Activated CD8-positive, alpha-beta memory T cell treated with anti-CD3 and anti-CD28 coated beads, Interleukin-2, amount 50 U/mL, for 4 hours (primary cell): ENCODE measurements around the gene RHOT1.
"Not testable (repeated sequence)": the region's sequence is repeated elsewhere in the genome, so short reads cannot be mapped to it uniquely, and the experiment has no call there.

Experiments
- DNase-seq: peaks from one replicate; pipeline ENCODE4 v3.0.0-alpha.2; 2020

Gene RHOT1

GRCh38 chr17:32160526-32160925 is 18.2 kb downstream of the RHOT1 start:
- DNase-seq: no peak

- DNase-seq: no peak
Observed at GRCh38 chr17:32161029-32161428, 18.7 kb downstream of the RHOT1 start.

GRCh38 chr17:32161506-32162365 is 19.4 kb downstream of the RHOT1 start:
- DNase-seq: no peak

- no peak for DNase-seq
Observed at GRCh38 chr17:32174889-32175288, 32.6 kb downstream of the RHOT1 start.

GRCh38 chr17:32178679-32179078 is 36.4 kb downstream of the RHOT1 start:
- not testable (repeated sequence) for DNase-seq

- DNase-seq: not testable (repeated sequence)
Observed at GRCh38 chr17:32179103-32179502, 36.8 kb downstream of the RHOT1 start.

- DNase-seq: not testable (repeated sequence)
Observed at GRCh38 chr17:32179526-32179925, 37.2 kb downstream of the RHOT1 start.

GRCh38 chr17:32180262-32180661 is 38.0 kb downstream of the RHOT1 start:
- DNase-seq: not testable (repeated sequence)

- no peak for DNase-seq
Observed at GRCh38 chr17:32185875-32186274, 43.6 kb downstream of the RHOT1 start.

GRCh38 chr17:32187271-32187670 is 45.0 kb downstream of the RHOT1 start:
- DNase-seq: no peak

GRCh38 chr17:32189343-32189742 is 47.0 kb downstream of the RHOT1 start:
- no peak for DNase-seq

- no peak for DNase-seq
Observed at GRCh38 chr17:32191306-32191705, 49.0 kb downstream of the RHOT1 start.

- no peak for DNase-seq
Observed at GRCh38 chr17:32192379-32192778, 50.1 kb downstream of the RHOT1 start.

- DNase-seq: no peak
Observed at GRCh38 chr17:32197987-32198386, 55.7 kb downstream of the RHOT1 start.

GRCh38 chr17:32206861-32207260 is 64.6 kb downstream of the RHOT1 start:
- DNase-seq: no peak

GRCh38 chr17:32208436-32208835 is 66.1 kb downstream of the RHOT1 start:
- no peak for DNase-seq

GRCh38 chr17:32209608-32210007 is 67.3 kb downstream of the RHOT1 start:
- DNase-seq: no peak

GRCh38 chr17:32211671-32212070 is 69.4 kb downstream of the RHOT1 start:
- no peak for DNase-seq

- DNase-seq: no peak
Observed at GRCh38 chr17:32215696-32216095, 73.4 kb downstream of the RHOT1 start.

GRCh38 chr17:32222621-32223020 is 80.3 kb downstream of the RHOT1 start:
- DNase-seq: no peak

GRCh38 chr17:32223703-32224102 is 81.4 kb downstream of the RHOT1 start:
- DNase-seq: no peak

- DNase-seq: no peak
Observed at GRCh38 chr17:32226886-32227285, 84.6 kb downstream of the RHOT1 start.

- DNase-seq: no peak
Observed at GRCh38 chr17:32227910-32228309, 85.6 kb downstream of the RHOT1 start.

- DNase-seq: no peak
Observed at GRCh38 chr17:32235588-32235987, 93.3 kb downstream of the RHOT1 start.

- no peak for DNase-seq
Observed at GRCh38 chr17:32239456-32239855, 97.2 kb downstream of the RHOT1 start.
